Astrocyte of the spinal cord (primary cell): ENCODE data around the gene GLIPR2.

Source experiments
- DNase-seq: peaks from one replicate; pipeline ENCODE4 v3.0.0; 2011; ENCODE audit warnings: low read depth, low spot score
- H3K4me3 ChIP-seq: 2 replicates; pipeline ENCODE4 v1.5.1; 2011; ENCODE audit warnings: low read depth, mild to moderate bottlenecking, low read length, moderate library complexity
- CTCF ChIP-seq: IDR thresholded peaks from 2 replicates; pipeline ENCODE4 v1.5.1; 2012; ENCODE audit warnings: low read depth, mild to moderate bottlenecking, low read length, inconsistent platforms
- in situ Hi-C: cut with HindIII; loops from 2 replicates; pipeline ENCODE4 v1.10.0; 2017; ENCODE audit warnings: low sequenced_read_pairs

The GLIPR2 gene

GRCh38 chr9:36163049-36163785 is 26.7 kb downstream of the GLIPR2 start:
- in situ Hi-C loops, result no loop called here
- TF ChIP-seq CTCF, result no peak
- peak; percentile 96 for DNase-seq
- no peak overlapping the region for H3K4me3 ChIP-seq

- H3K4me3 ChIP-seq, result no peak overlapping the region
- in situ Hi-C loops, result no loop called here
- no peak for TF ChIP-seq CTCF
- DNase-seq, result peak; percentile 72
Measured at GRCh38 chr9:36163786-36164170, 27.2 kb downstream of the GLIPR2 start.

- in situ Hi-C loops, result no loop called here
- no peak for TF ChIP-seq CTCF
- DNase-seq, result no peak
- no peak overlapping the region for H3K4me3 ChIP-seq
Measured at GRCh38 chr9:36164372-36164771, 27.8 kb downstream of the GLIPR2 start.

GRCh38 chr9:36164989-36165388 is 28.5 kb downstream of the GLIPR2 start:
- DNase-seq, result no peak
- TF ChIP-seq CTCF, result no peak
- in situ Hi-C loops, result no loop called here
- H3K4me3 ChIP-seq, result no peak overlapping the region

GRCh38 chr9:36165826-36166167 is 29.3 kb downstream of the GLIPR2 start:
- TF ChIP-seq CTCF, result no peak
- peak; percentile 45 for DNase-seq
- H3K4me3 ChIP-seq, result no peak overlapping the region
- in situ Hi-C loops, result no loop called here

- peak; percentile 74 for TF ChIP-seq CTCF
- in situ Hi-C loops, result no loop called here
- H3K4me3 ChIP-seq, result peak overlapping the region; percentile 42
- DNase-seq, result peak; percentile 86
Measured at GRCh38 chr9:36166168-36166927, 29.8 kb downstream of the GLIPR2 start.
